K562 (cell line): ENCODE results near the gene IRF2BP2. TPM values are rescaled to one million over a fixed set of nuclear protein-coding genes. Genes with fewer than 3 reads are reported as not detected.

Source experiments
- polyA plus RNA-seq, 8 experiments: library from polyadenylated mRNA; depleted of rRNA in 4 of 8; stranded (reverse) in 5 of 8; unstranded in 3 of 8; fragments of >200 nt; fragmentation: Nextera tagmentation in 2 of 8; fragmentation: Illumina TruSeq in 1 of 8; extraction: Ambion mirVana in 2 of 8; extraction: Trizol in 1 of 8; gene quantifications; 2 replicates each; pipeline versions ENCODE4 v1.2.1 to v1.2.3, GENCODE V29; 2011 to 2014; ENCODE audit warnings: inconsistent platforms in 1 of 8, missing spikeins in 1 of 8
- small RNA-seq: library from RNA; depleted of rRNA; stranded (forward); fragments of <200 nt; gene quantifications from one replicate; pipeline ENCODE3, GENCODE V24; 2014
- total RNA-seq, 7 experiments: library from RNA; depleted of rRNA in 6 of 7; stranded (reverse); fragments of >200 nt in 6 of 7; fragmentation: Illumina TruSeq in 2 of 7; extraction: Trizol in 2 of 7; gene quantifications; 2 replicates each; pipeline versions ENCODE4 v1.2.1 to v1.2.3, GENCODE V29; 2011 to 2021; ENCODE audit warnings: low replicate concordance in 1 of 7

IRF2BP2 gene
- total and polyA plus RNA-seq, 9 of the 15 experiments (the other 6 are each of a cell fraction or from before 2014, with no cell fraction given), result 7.7 to 68.6 (median 22.1) TPM

Small RNAs within 50 kb of the gene (small RNA-seq; reads per million reads assigned to genes)
- gene RF00096, result not detected

Other genes starting within 250 kb of the IRF2BP2 start
- 92.1 and 131 TPM in 2 replicates for gene COA6, start 236.7 kb downstream of the IRF2BP2 start, total RNA-seq (2014; rRNA removed)
- gene COA6, start 236.7 kb downstream of the IRF2BP2 start, total RNA-seq (2014; rRNA removed; fragmentation: Illumina TruSeq; extraction: Trizol), result 134 and 151 TPM in 2 replicates
- 155 and 158 TPM in 2 replicates for gene COA6, start 236.7 kb downstream of the IRF2BP2 start, total RNA-seq (2015; rRNA removed; fragmentation: Illumina TruSeq; extraction: Trizol)
- 102 and 112 TPM in 2 replicates for gene COA6, start 236.7 kb downstream of the IRF2BP2 start, total RNA-seq (2021)
- 50.3 and 77.7 TPM in 2 replicates for gene COA6, start 236.7 kb downstream of the IRF2BP2 start, polyA plus RNA-seq (2011; rRNA removed)
- gene COA6, start 236.7 kb downstream of the IRF2BP2 start, polyA plus RNA-seq (2014; fragmentation: Illumina TruSeq; extraction: Trizol), result 91.5 and 119 TPM in 2 replicates
- gene COA6, start 236.7 kb downstream of the IRF2BP2 start, polyA plus RNA-seq (2014; fragmentation: Nextera tagmentation; extraction: Ambion mirVana), result 100 to 1,000 TPM; 171 to 187 TPM
- 172 and 190 TPM in 2 replicates for gene COA6, start 236.7 kb downstream of the IRF2BP2 start, polyA plus RNA-seq (2014; rRNA removed)
- gene TARBP1, start 131.0 kb downstream of the IRF2BP2 start, total RNA-seq (2014; rRNA removed), result 15.3 and 16.1 TPM in 2 replicates
- 25.0 and 28.0 TPM in 2 replicates for gene TARBP1, start 131.0 kb downstream of the IRF2BP2 start, total RNA-seq (2014; rRNA removed; fragmentation: Illumina TruSeq; extraction: Trizol)
- 23.1 and 26.5 TPM in 2 replicates for gene TARBP1, start 131.0 kb downstream of the IRF2BP2 start, total RNA-seq (2015; rRNA removed; fragmentation: Illumina TruSeq; extraction: Trizol)
- gene TARBP1, start 131.0 kb downstream of the IRF2BP2 start, total RNA-seq (2021), result 15.6 and 18.6 TPM in 2 replicates
- gene TARBP1, start 131.0 kb downstream of the IRF2BP2 start, polyA plus RNA-seq (2011; rRNA removed), result 48.0 and 66.5 TPM in 2 replicates
- gene TARBP1, start 131.0 kb downstream of the IRF2BP2 start, polyA plus RNA-seq (2014; fragmentation: Illumina TruSeq; extraction: Trizol), result 20.5 and 22.9 TPM in 2 replicates
- 10 to 100 TPM in 1 of 2 experiments, 1 to 10 TPM in 1; 8.8 to 10.4 TPM for gene TARBP1, start 131.0 kb downstream of the IRF2BP2 start, polyA plus RNA-seq (2014; fragmentation: Nextera tagmentation; extraction: Ambion mirVana)
- 24.3 and 29.5 TPM in 2 replicates for gene TARBP1, start 131.0 kb downstream of the IRF2BP2 start, polyA plus RNA-seq (2014; rRNA removed)